Activated gamma-delta T cell treated with Interleukin-2 at 50 U/mL for 16 hours (primary cell): ENCODE results near the gene SYNGR2.

Experiments used
- DNase-seq: peaks from one replicate; pipeline ENCODE4 v3.0.0-alpha.2; 2020

Gene SYNGR2

DNA sequence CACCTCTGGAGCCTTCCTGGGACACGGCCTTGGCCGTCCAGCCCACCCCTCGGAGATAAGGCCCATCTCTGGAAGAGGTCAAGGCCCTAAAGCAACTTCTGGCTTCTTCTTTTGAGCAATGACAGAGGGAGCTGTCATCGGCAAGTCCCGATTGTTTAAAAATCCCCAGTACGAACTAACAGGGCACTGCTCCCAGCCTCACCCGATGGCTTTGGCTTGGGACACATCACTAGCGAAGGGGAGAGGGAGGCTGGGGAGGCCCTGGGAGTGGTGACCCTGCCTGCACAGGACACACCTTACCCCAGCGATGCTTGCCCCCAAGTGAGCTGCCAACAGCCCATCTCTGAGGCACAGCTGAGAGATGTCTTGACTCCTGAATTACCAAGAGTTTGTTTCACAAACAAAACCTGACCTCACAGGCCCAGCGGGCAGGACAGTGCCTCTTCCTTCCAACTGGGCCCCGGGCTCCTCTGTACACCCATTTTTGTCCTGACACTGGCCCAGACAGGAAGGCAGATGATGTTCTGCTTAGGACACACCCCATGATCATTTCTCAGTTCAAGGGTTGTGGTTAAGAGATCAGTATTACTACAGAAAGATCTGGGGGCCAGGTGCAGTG lies 4.8 kb downstream of the SYNGR2 start:
- no peak for DNase-seq

DNA sequence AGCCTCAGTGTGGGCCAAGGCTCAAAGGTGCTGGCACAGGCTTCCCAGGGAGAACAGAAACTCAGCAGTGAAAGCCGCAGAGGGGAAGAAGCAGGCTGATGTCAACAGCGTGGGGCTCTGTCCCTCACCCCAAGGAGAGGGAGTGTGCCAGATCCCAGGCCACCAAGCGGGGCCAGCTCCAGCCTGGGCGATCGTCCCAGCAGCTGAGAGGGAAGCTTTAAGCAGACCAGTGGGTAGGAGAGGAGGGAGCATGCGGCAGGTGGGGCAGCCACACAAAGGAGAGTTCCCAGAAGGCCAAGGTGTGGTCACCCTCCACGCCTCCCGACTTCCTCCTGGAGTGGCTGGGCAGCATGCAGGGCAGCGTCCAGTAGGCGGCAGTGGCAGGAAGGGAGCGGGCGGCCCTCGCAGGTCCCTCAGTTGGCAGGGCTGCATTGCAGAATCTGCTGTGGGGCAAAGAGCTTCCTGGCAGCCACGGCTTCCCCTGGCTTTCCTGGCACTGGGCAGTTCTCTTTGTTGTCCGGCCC lies 6.0 kb downstream of the SYNGR2 start:
- no peak for DNase-seq

DNA sequence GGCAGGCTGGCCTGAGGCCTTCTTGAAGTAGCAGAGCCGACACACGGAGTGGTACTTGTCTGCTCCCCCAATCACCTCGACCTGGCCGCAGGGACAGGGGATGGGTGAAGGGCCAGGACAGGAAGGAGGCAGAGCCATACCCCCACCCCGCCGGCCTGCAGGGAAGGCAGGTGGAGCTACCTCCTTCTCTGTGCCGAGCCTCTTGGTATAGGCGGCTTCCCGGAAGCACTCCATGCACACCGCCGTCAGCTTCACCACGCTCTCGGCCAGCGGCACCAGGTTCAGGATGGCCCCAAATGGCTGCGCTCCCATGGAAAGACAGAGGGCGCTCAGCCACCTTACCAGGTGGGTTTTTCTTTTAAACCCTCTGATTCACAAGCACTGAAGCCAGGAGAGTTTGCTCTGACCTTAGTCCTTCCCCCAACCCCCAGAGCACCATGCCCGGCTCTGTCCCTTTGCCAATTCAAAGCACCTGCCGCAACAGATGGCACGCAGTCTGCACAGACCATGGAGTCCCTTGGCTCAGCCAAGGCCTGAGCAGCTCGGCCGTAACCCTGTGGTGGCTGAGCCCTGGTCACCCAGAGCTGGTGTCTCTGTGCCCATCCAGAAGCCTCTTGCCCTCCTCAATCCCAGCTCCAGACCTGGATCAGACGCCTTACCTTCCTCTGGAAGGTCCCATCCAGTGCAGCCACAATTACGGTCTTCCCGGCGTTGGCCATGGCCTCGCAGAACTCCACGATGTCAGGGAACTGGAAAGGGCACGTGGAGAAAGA lies 6.7 kb downstream of the SYNGR2 start:
- no peak for DNase-seq

DNA sequence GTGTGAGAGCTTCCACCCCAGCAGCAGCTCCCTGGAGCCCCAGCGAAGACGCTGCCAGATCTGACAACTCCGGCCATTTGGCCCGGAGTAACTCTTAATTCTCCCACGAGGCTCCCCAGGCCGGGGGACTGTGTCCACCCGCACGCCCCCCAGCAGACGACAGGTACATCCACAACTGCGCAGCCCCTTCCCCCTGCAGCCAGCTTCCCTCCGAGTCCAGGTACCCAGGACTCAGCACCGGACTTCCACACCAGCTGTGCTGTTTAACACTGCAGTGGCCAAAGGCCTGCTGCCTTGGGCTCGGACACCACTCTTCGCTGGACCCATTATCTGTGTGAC lies 7.2 kb downstream of the SYNGR2 start:
- no peak for DNase-seq

DNA sequence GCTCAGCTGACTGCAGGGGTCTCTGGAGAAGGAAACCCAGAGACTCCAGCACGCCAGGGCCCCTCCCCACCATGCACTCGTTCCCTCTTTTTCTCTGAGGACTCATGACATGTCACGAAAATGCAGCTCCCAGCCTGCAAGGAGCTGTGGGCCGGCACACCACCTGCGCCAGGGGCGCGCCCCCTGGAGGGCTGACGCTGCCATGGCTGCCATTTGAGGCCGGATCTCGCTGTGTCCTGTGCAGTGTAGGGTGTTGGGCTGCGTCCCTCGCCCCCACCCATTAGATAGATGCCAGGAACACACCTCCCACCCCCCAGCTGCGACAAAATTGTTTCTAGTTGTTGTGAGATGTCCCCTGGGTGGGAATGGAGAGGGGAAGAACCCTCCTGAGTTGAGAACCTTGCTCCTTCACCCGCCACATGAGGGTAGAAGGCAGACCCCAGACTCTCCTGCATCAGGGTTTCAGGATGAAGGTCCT lies 8.2 kb downstream of the SYNGR2 start:
- peak; percentile 75 for DNase-seq

DNA sequence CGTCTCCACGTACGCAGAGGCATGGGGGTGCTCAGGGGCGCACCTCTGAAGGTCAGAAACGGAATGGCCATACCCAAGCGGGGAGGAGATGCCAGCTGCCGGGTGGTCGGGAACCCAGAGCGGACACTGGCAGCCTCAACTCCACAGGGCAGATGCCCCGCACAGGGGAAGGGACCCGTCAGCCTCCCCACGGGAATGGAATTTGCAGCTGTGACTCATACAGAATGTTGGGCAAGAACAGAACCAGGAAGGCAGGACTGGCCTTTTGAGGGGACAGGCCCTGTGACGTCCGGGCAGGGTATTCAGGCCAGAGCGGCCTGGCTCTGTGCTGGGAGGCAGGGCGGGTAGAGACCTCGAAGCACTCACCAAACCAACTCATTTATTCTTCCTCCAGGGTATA lies 11.0 kb downstream of the SYNGR2 start:
- DNase-seq, result no peak

DNA sequence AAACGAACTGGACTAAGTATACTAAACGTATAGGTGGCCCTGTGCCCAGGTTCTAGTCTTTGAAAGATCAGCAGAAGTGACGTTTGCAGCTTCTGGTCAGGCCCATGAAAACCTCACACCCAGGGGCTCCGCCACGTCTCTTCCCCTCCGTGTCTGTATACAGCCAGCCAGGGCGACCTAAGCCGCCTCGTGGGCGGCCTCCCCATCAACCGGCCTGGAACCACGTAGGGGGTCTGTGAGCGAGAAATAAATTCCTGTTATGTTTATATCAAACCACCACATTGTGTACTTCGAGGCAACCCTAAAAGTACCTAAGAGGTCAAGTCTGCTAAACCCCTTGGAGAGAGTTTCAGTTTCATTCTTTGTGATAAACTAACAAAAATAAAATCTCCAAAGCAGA lies 11.7 kb downstream of the SYNGR2 start:
- DNase-seq, result no peak

DNA sequence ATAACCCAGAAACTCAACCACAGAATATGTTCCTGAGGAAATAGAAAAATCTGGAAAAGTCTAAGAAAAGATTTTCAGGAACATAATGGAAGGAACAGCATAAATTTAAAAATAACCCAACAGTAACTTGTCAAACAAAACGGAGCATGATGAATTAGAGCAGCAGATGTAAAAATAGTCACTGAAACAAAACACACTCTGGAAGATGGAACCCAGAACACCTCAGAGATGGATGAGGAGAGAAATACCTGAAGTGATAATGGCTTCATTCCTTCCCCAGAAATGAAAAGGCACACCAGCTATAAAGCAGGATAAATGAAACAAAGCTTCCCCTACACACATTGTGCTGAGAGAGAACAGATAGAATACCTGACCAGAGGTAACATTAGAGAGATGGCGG lies 12.1 kb downstream of the SYNGR2 start:
- no peak for DNase-seq

DNA sequence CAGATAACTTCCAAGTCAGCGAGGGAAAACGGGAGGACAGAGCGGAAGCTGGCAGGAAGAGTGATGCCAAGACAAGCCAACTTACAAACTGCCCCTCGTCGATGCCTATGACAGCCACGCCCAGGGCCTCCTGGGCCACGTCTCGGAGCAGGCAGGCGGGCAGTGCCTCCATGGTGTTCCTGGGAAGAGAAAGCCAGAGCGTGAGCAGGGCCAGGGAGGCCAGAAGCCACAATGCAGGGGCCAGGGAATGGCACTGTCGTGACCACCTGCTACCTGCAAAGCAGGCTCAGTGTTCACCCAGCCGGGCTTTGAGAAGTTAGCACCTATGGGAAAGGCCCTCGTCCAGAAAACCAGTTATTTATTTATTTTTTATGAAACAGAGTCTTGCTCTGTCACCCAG lies 14.1 kb downstream of the SYNGR2 start:
- DNase-seq, result no peak

DNA sequence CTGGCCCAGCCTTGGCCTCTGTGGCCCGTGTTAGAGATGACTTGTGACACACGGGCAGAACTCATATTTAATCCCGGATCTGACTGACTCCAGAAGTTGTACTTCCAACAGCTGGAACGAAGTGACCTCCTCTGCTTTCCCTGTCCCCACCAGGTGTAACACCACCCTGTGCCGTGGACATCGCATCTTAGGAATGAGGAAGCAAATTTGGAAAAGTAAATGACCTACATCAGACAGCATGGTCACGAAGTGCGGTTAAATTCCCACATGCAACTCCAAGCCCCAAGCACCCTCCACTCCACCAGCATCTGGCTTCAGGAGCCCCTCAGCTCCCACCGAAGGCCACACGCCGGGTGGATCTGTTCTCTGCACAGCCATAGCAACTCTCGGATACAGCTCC lies 15.5 kb downstream of the SYNGR2 start:
- DNase-seq, result no peak

DNA sequence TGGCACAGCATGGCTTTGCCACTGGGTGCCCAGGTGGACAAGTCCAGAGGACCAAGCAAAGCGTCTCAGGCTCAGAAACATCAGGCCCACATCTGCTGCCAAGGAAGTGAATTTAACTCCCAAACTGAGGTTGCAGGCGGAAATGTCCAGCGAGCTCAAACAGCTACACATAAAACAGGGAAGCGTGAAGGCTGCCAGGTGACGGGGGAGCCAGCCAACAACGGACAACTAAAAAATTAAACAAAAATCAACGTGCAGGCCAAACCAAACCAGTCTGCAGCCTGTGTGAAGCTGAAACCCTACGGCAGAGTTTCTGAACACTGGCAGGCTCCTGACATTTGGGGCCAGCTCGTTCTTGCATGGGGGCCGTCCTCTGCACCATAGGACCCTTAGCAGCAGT lies 16.0 kb downstream of the SYNGR2 start:
- DNase-seq, result no peak

DNA sequence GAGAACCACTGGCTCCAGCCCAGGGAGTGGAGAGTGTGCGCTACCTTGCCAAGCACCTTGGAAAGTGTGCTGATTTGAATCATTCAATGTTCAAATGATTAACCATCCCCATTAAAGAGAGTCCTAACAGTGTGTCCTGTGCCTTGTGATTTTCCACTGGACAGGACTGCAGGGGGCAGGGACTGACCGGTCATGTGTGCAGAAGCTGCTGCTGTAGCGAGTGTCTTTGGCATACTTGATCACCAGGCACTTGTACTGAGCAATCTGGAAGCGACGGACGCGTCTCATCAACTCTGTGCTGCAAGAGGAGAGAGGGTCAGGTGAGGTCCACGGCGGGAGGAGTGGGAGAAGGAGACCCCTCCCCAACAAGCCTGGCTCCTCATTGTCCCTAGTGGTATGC lies 16.5 kb downstream of the SYNGR2 start:
- DNase-seq, result no peak

DNA sequence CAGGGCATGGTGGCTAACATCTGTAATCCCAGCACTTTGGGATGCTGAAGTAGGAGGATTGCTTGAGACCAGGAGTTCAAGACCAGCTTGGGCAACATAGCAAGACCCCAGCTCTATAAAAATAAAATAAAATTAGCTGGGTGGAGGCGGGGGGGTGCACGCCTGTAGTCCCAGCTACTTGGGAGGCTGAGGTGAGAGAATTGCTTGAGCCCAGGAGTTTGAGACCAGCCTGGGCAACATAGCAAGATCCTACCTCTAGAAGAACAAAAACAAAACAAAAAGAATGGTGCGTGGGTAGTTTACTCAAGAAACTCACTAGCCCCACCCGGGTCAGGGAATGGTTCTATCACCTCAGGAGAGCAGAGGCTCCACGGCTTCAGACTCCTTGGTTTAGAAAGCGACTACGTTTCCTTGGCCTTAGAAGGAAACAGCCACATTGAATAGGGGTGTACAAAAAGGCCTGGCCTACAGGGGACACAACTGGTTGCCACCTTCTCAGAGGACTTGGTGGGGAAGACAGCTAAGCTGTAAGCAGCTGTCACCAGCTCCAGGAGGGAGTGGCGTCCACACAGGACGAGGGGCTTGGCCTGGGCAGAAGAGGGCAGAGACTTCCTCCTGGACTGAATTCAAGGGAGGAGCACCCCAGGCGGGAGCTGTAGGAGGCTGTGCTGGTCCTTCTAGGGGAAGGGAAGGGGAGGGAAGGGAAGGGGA lies 17.8 kb downstream of the SYNGR2 start:
- no peak for DNase-seq

DNA sequence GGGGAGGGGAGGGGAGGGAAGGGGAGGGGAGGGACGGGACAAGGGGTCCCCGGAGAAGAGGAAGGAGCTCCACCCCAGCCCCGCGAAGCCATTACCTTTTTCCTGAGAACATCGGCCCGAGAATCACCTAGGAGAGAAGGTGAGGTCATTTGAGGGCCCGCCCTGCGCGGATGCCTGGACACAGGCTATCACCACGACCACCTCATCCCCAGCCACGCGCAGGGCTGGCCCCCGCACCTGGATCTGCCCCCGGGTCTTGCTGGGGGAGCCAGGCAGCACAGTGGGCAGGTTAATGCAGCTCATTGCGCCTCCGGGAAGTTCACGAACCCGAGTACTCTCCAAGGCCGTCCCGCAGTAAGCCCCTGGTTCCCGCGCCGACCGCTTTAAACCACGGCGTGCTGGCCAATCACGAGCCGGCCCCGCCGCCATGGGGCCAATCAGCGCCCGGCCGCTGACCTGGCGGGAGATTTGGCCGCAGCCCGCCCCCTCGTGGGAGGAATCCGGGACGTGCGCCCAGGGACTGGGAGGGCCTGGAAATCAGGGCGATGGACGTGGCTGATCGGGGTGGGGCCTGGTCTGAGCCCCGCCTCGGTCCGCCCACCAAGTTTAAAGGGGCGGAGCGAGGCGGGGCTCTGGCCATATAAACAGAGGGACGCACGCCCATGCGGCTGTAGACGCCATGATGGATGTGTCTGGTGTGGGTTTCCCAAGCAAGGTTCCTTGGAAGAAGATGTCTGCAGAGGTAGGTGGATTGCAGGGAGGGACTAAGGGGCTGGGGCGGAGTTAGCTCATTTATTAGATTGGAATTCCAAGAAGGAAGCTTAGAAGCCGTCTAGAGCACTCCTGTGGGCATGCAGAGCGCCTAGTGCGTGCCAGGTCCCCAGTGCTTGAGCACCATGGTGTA lies 18.6 kb downstream of the SYNGR2 start, which contains the start of the genes AFMID and TK1:
AFMID (plus strand) TSS at position 671 of the 904 bp plus-strand sequence; CDS start at position 680, 9 bp downstream.
TK1 (minus strand) TSS at position 361 of the 904 bp plus-strand sequence; CDS start at position 303, 58 bp downstream.
- DNase-seq, result peak; percentile 65

DNA sequence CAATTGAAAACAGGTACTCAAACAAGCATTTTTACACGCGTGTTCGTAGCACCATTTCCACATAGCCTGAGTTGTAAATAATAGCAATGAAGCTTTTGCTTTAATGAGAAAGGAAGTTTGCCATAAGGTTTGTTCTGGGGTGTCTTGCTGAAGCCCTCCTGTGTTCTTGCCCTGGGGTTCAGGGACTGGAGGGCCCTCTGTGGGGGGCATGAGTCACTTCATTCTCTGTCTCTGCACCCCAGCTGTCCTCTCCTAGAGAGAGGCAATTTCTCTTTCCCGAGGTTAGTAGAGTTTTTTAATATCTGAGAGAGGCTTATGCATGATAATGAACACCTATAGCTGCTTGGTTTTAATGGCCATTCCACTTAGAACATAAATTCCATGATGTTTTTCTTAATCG lies 28.3 kb downstream of the SYNGR2 start:
- DNase-seq, result no peak

DNA sequence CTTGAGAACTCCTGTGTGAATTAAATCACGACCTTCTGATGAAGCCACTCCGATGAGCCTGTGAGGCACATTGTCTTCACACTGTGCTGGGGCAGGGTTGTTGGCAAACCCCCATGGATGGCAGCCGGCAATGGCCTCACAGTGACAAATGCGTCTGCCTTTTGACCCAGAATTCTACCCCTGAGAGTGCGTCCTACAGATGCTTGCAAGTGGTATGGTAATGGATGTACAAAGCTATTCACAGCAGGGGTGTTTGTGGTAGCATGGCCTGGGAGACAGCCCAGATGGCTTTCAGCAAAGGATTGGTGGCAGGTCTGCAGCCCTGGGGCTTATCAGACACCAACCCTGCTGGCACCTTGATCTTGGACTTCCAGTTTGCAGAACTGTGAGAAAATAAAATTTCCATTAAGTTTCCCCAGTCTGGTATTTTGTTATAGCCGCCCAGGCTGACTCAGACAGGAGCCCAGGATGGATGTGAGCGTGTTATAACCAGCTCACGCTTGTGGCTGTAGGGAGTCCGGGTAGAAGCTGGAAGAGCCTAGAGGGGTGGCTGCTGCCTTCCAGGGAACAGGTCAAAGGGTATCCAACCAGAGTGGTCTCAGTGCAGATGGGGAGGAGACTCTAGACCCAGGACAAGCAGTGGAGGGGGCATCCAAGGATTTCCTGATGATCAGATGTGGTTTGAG lies 28.9 kb downstream of the SYNGR2 start:
- DNase-seq, result no peak

DNA sequence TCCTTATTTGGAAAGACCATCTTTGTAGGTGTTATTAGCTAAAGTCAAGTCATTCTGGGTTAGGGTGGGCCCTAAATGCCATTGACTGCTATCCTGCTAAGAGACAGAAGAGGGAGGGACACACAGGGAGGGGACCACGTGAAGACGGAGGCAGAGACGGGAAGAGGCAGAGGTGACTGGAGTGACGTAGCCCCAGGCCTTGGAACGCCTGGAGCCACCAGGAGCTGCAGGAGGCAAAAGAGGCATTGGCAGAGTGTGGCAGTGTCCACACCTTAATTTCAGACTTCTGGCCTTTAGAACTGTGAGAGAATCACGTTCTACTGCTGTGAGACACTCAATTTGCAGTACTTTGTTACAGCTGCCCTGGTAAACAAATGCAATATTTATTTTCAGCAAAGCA lies 32.1 kb downstream of the SYNGR2 start:
- DNase-seq, result no peak

DNA sequence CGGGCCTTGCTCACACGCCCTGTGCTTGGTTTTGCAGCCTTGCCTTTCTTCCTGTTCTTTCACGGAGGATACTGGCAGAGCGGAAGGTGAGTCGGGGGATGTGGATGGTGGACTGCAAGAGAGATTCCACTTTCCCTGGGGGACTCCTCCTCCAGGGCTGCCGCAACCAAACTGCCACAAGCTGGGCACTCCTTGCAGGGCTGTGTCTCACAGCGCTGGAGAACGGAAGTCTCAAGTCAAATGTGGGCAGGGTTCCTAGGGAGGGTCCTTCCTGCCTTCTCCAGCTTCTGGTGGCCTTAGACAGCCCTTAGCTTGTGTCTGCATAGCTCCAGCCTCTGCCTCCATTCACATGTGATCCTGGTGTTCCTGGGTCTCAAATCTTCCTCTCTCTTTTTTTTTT lies 34.3 kb downstream of the SYNGR2 start:
- DNase-seq, result no peak

DNA sequence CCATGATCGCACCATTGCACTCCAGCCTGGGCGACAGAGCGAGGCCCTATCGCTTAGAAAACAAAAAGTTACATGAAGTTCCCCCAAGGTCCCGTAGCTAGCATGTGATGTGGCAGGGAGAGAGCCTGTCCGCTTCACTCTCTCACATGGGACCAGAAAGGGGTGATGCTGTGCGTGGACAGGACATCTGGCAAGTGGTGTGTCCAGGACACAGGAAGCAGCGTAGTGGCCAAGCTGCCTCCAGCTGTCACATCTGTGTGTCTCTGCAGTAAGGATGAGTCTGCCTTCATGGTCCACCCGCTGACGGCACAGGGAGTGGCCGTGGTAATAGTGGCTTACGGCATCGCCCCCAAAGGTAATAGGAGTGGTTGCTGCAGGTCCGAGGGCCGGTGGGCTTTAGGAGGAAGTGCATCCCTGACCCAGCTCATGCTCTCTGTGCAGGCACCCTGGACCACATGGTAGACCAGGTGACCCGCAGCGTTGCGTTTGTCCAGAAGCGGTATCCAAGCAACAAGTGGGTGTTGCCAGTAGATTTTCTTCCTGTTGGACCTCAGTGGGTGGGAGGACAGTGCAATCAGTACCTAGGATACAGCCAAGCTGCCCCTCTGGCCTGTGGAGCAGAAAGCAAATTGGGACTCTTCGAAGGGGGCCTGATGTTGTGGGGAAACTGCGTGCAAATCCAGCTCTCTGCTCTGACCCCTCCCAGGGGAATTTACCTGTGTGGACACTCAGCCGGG lies 36.2 kb downstream of the SYNGR2 start:
- no peak for DNase-seq

DNA sequence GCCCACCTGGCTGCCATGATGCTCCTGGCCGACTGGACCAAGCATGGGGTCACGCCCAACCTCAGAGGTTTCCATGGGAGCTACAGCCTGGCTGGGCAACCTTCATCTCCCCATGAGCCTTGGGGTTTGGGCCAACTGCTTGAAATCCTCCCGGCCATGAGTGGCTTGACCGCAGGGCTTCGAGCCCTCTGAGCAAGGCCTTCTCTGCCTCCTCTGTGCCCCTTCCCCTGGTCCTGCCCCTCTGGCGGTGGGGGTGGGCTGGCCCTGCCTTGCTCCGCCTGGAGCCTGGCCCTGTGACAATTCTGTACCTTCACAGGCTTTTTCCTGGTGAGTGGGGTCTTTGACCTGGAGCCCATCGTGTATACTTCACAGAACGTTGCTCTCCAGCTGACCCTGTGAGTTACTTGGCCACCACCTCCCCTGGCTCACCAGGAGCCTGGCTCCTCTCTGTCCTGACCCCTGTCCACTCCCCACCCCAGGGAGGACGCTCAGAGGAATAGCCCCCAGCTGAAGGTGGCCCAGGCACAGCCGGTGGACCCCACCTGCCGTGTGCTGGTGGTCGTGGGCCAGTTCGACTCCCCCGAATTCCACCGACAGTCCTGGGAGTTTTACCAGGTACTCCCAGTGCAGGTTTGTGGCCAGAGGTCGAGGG lies 36.9 kb downstream of the SYNGR2 start:
- no peak for DNase-seq

DNA sequence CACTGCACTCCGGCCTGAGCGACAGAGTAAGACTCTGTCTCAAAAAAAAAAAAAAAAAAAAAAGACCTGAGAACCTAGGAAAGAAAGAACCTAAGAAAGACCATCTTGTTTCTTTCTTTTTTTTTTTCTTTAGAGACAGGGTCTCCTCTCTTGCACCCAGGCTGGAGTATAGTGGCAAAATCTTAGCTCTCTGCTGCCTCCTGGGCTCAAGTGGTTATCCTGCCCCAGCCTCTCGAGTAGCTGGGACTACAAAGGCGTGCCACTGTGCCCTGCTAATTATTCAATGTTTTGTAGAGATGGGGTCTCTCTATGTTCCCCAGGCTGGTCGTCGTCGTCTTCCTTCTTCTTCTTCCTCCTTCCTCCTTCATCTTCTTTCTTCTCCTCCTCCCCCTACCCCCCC lies 37.9 kb downstream of the SYNGR2 start:
- DNase-seq, result no peak
